Tibial nerve (tissue), 4 donors: ENCODE data around the gene PSMD2. TPM values are rescaled to one million over a fixed set of nuclear protein-coding genes. Genes with fewer than 3 reads are reported as not detected.

Experiments used
- DNase-seq, 2 donors: peaks; one replicate each; pipeline ENCODE4 v3.0.0-alpha.2; 2019; ENCODE audit warnings: low spot score in 2 of 2
- H3K27ac ChIP-seq, 4 donors: fragments of 200-600 bp; sonication (generic) in 3 of 4; one replicate each; pipeline ENCODE4 v1.5.1; 2017 to 2019; ENCODE audit warnings: mild to moderate bottlenecking in 1 of 4
- H3K27me3 ChIP-seq, 2 donors: fragments of 200-600 bp; sonication (generic) in 1 of 2; one replicate each; pipeline versions ENCODE4 v1.5.1 to v1.6.0; 2017 to 2019
- H3K36me3 ChIP-seq, 3 donors: fragments of 200-600 bp; sonication (generic); one replicate each; pipeline ENCODE4 v1.5.1; 2018 to 2019
- H3K4me1 ChIP-seq, 4 donors: fragments of 200-600 bp; sonication (generic) in 3 of 4; one replicate each; pipeline ENCODE4 v1.5.1; 2017 to 2019
- H3K4me3 ChIP-seq, 4 donors: fragments of 200-600 bp; sonication (generic) in 3 of 4; one replicate each; pipeline ENCODE4 v1.5.1; 2017 to 2019; ENCODE audit warnings: mild to moderate bottlenecking in 1 of 4, moderate library complexity in 1 of 4
- H3K9me3 ChIP-seq, 4 donors: fragments of 200-600 bp; sonication (generic) in 3 of 4; one replicate each; pipeline ENCODE4 v1.5.1; 2017 to 2019
- CTCF ChIP-seq, 5 experiments: fragments of 200-600 bp in 3 of 5; fragments of 450-650 bp in 2 of 5; sonication (generic) in 3 of 5; IDR thresholded peaks; one replicate each; pipeline ENCODE4 v1.5.1; 2016 to 2019; ENCODE audit warnings: antibody characterized with exemption in 5 of 5, mild to moderate bottlenecking in 3 of 5, moderate library complexity in 2 of 5
- EP300 ChIP-seq, 2 donors: sonication (generic); formaldehyde crosslinking; IDR thresholded peaks; one replicate each; pipeline ENCODE4 v1.6.1; 2017; ENCODE audit warnings: antibody characterized with exemption in 2 of 2, mild to moderate bottlenecking in 1 of 2
- POLR2A ChIP-seq, 2 donors: fragments of 450-650 bp; IDR thresholded peaks; one replicate each; pipeline ENCODE4 v1.6.1; 2017; ENCODE audit warnings: antibody characterized with exemption in 2 of 2, mild to moderate bottlenecking in 2 of 2, moderate library complexity in 2 of 2
- WGBS, 2 donors: methylation state at CpG; one replicate each; pipeline ENCODE4 v1.1.5; 2018; 5-methylcytosine and 5-hydroxymethylcytosine counted together
- total RNA-seq, 4 donors: library from RNA; depleted of rRNA; stranded (reverse); fragments of >200 nt; gene quantifications; one replicate each; pipeline ENCODE4 v1.1.0, GENCODE V29; 2016

The PSMD2 gene
- total RNA-seq, 4 donors from 2014 or later, result 122 to 226 (median 152) TPM

GRCh38 chr3:184352897-184353545, 54.0 kb downstream of the PSMD2 start:
- peaks cover 0 to 55% (median 0%) of the 10 kb centered on the region in 3 donors for H3K36me3 ChIP-seq
- DNase-seq, result no peak
- H3K9me3 ChIP-seq, result no peaks in the 10 kb centered on the region
- H3K4me3 ChIP-seq, result no peak overlapping the region
- H3K4me1 ChIP-seq, result peaks cover 0 to 64% (median 17%) of the 10 kb centered on the region in 4 donors
- WGBS, 2 donors, result 91% methylated on average over 9 to 11 of the region's 11 CpGs
- no peaks in the 10 kb centered on the region for H3K27me3 ChIP-seq
- TF ChIP-seq CTCF (IDR thresholded peaks at IDR 0.05) (no peak), POLR2A (IDR thresholded peaks at IDR 0.05) (no peak), EP300 (IDR thresholded peaks at IDR 0.05) (no peak)
- peak overlapping the region in 3 of 4 donors; percentile 66 to 76 (median 73) for H3K27ac ChIP-seq

GRCh38 chr3:184353546-184353941, 54.5 kb downstream of the PSMD2 start:
- Histone ChIP-seq H3K4me1 (peaks cover 0 to 69% (median 17%) of the 10 kb centered on the region in 4 donors), H3K36me3 (peaks cover 0 to 61% (median 0%) of the 10 kb centered on the region in 3 donors), H3K27me3 (no peaks in the 10 kb centered on the region), H3K9me3 (no peaks in the 10 kb centered on the region), H3K4me3 (no peak overlapping the region), H3K27ac (peak overlapping the region in 2 of 4 donors; percentile 73 to 76)
- no peak for DNase-seq
- WGBS, 2 donors, result 88 to 95% methylated on average over 6 to 11 of the region's 11 CpGs
- TF ChIP-seq POLR2A (IDR thresholded peaks at IDR 0.05), result no peak
- no peak for TF ChIP-seq EP300 (IDR thresholded peaks at IDR 0.05)
- no peak for TF ChIP-seq CTCF (IDR thresholded peaks at IDR 0.05)

GRCh38 chr3:184354121-184354728, 55.2 kb downstream of the PSMD2 start:
- Histone ChIP-seq H3K27ac (peak overlapping the region in 2 of 4 donors; percentile 34 to 73), H3K4me1 (peaks cover 0 to 76% (median 17%) of the 10 kb centered on the region in 4 donors), H3K36me3 (peaks cover 0 to 64% (median 0%) of the 10 kb centered on the region in 3 donors), H3K27me3 (no peaks in the 10 kb centered on the region), H3K4me3 (no peak overlapping the region), H3K9me3 (no peaks in the 10 kb centered on the region)
- WGBS, 2 donors, result 45 to 54% methylated on average over 8 to 13 of the region's 18 CpGs
- peak in 1 of 2 donors; percentile 50 for DNase-seq
- TF ChIP-seq CTCF (IDR thresholded peaks at IDR 0.05) (peak; percentile 56 to 75 (median 66)), POLR2A (IDR thresholded peaks at IDR 0.05) (no peak)

GRCh38 chr3:184354754-184355153, 55.7 kb downstream of the PSMD2 start:
- Histone ChIP-seq H3K27me3 (no peaks in the 10 kb centered on the region), H3K36me3 (peaks cover 0 to 64% (median 0%) of the 10 kb centered on the region in 3 donors)

More at GRCh38 chr3:184354754-184355153, 55.7 kb downstream of the PSMD2 start:
- Histone ChIP-seq H3K4me3 (no peak overlapping the region), H3K27ac (peak overlapping the region in 2 of 4 donors; percentile 55 to 73), H3K9me3 (no peaks in the 10 kb centered on the region), H3K4me1 (peaks cover 0 to 79% (median 20%) of the 10 kb centered on the region in 4 donors)
- WGBS, 2 donors, result 75% methylated on average over 8 of the region's 8 CpGs
- DNase-seq, result no peak
- TF ChIP-seq EP300 (IDR thresholded peaks at IDR 0.05), result no peak
- TF ChIP-seq POLR2A (IDR thresholded peaks at IDR 0.05), result no peak
- no peak for TF ChIP-seq CTCF (IDR thresholded peaks at IDR 0.05)
